GM12878 (cell line): ENCODE results near the gene GINS1. TPM values are rescaled to one million over a fixed set of nuclear protein-coding genes. Genes with fewer than 3 reads are reported as not detected.

ENCODE experiments used
- ATAC-seq: fragments of 200-7000 bp; cut with Tn5 transposase; 3 replicates; pipeline ENCODE4 v1.9.1; 2020; ENCODE audit warnings: mild to moderate bottlenecking, moderate library complexity
- BruUV-seq: library from RNA; stranded (reverse); fragments of 400-500 nt; replicated peaks from 2 replicates; lab custom pipeline; 2021; lab: Mats Ljungman, UMichigan
- CTCF ChIA-PET: fragments of 300-600 bp; sonication (Branson Sonifier 250); formaldehyde crosslinking; extraction: SDS; loops from one replicate; lab custom pipeline; 2021; ENCODE audit warnings: inconsistent platforms; lab: Yijun Ruan, JAX
- POLR2A ChIA-PET: fragments of 350-600 bp; formaldehyde crosslinking; extraction: SDS; loops from one replicate; lab custom pipeline; 2021; ENCODE audit warnings: inconsistent platforms; lab: Charles Lee
- RAD21 ChIA-PET: fragments of 300-600 bp; sonication (Branson Sonifier 250); formaldehyde crosslinking; loops from one replicate; lab custom pipeline; 2023; ENCODE audit warnings: antibody characterized with exemption; ENCODE audit not compliant: unreplicated experiment; lab: Charles Lee
- SMC1A ChIA-PET: fragments of 300-600 bp; sonication (Branson Sonifier 250); formaldehyde crosslinking; loops from one replicate; lab custom pipeline; 2023; ENCODE audit not compliant: unreplicated experiment, uncharacterized antibody; lab: Charles Lee
- DNase-seq: peaks from one replicate; pipeline ENCODE4 v3.0.0-alpha.2; 2011; ENCODE audit warnings: low read depth, low spot score
- FAIRE-seq: peaks from 3 replicates; lab custom pipeline; 2011; peaks lifted over from hg19 to GRCh38; lab: Jason Lieb, UNC
- H2AFZ ChIP-seq: 2 replicates; pipeline ENCODE4 v1.6.0; 2011; ENCODE audit warnings: low read depth, low read length, control low read depth; ENCODE audit not compliant: control insufficient read depth
- H3K27ac ChIP-seq: 2 replicates; pipeline ENCODE4 v1.5.1; 2011; ENCODE audit warnings: control low read depth; ENCODE audit not compliant: control insufficient read depth, insufficient read depth
- H3K27me3 ChIP-seq, 2 experiments: replicated peaks in 1 of 2; 2 replicates each; pipeline versions ENCODE4 v1.6.0 to v1.6.1; 2011; ENCODE audit warnings: low read length in 1 of 2; ENCODE audit not compliant: control insufficient read depth in 2 of 2, insufficient read depth in 2 of 2
- H3K36me3 ChIP-seq, 2 experiments: 2 replicates each; pipeline ENCODE4 v1.5.1; 2011; ENCODE audit warnings: low read length in 1 of 2; ENCODE audit not compliant: control insufficient read depth in 2 of 2, insufficient read depth in 2 of 2
- H3K4me1 ChIP-seq: 2 replicates; pipeline ENCODE4 v1.6.1; 2011; ENCODE audit warnings: mild to moderate bottlenecking, low read length, moderate library complexity, mixed read lengths; ENCODE audit not compliant: control insufficient read depth, insufficient read depth
- H3K4me2 ChIP-seq: 2 replicates; pipeline ENCODE4 v1.6.0; 2011; ENCODE audit warnings: control low read depth; ENCODE audit not compliant: control insufficient read depth, insufficient read depth
- H3K4me3 ChIP-seq: fragments of 200-600 bp; sonication (generic); 2 replicates; pipeline ENCODE4 v1.5.1; 2016
- H3K79me2 ChIP-seq: 2 replicates; pipeline ENCODE4 v1.6.0; 2011; ENCODE audit warnings: low read length; ENCODE audit not compliant: control insufficient read depth, insufficient read depth
- H3K9ac ChIP-seq: 2 replicates; pipeline ENCODE4 v1.8.0; 2011; ENCODE audit warnings: low read length, control low read depth, mixed read lengths; ENCODE audit not compliant: control insufficient read depth, insufficient read depth
- H3K9me3 ChIP-seq: replicated peaks from 3 replicates; pipeline ENCODE4 v1.5.1; 2011; ENCODE audit warnings: mild to moderate bottlenecking, low read length; ENCODE audit not compliant: control insufficient read depth, insufficient read depth
- H4K20me1 ChIP-seq: 2 replicates; pipeline ENCODE4 v1.6.0; 2011; ENCODE audit not compliant: control insufficient read depth, insufficient read depth
- BMI1 ChIP-seq: fragments of 450-650 bp; IDR thresholded peaks from 2 replicates; pipeline ENCODE4 v1.6.1; 2016; ENCODE audit warnings: mild to moderate bottlenecking, moderate library complexity, borderline replicate concordance
- CREB1 ChIP-seq: IDR thresholded peaks from 2 replicates; pipeline ENCODE4 v1.6.1; 2012; ENCODE audit warnings: low read depth, mild to moderate bottlenecking, inconsistent platforms
- DPF2 ChIP-seq: fragments of 450-650 bp; IDR thresholded peaks from 2 replicates; pipeline ENCODE4 v1.6.1; 2017; ENCODE audit warnings: mild to moderate bottlenecking
- GATAD2B ChIP-seq: fragments of 450-650 bp; conservative IDR thresholded peaks from 2 replicates; pipeline ENCODE4 v1.6.1; 2017; ENCODE audit warnings: low read depth, mild to moderate bottlenecking, moderate library complexity
- JUNB ChIP-seq: IDR thresholded peaks from 2 replicates; pipeline ENCODE4 v1.6.1; 2016; ENCODE audit warnings: antibody characterized with exemption, mild to moderate bottlenecking
- MEF2A ChIP-seq: IDR thresholded peaks from 2 replicates; pipeline ENCODE4 v1.6.1; 2011; ENCODE audit warnings: low read depth, mild to moderate bottlenecking, low read length, moderate library complexity; ENCODE audit not compliant: insufficient read depth
- MYC ChIP-seq: IDR thresholded peaks from 2 replicates; pipeline ENCODE4 v1.6.1; 2011; ENCODE audit warnings: mild to moderate bottlenecking, low read length, moderate library complexity, inconsistent platforms; ENCODE audit not compliant: insufficient read depth, insufficient replicate concordance, insufficient read length, severe bottlenecking
- PAX8 ChIP-seq: fragments of 450-650 bp; IDR thresholded peaks from 2 replicates; pipeline ENCODE4 v1.6.1; 2017; ENCODE audit warnings: mild to moderate bottlenecking, moderate library complexity
- POLR2AphosphoS5 ChIP-seq: IDR thresholded peaks from 2 replicates; pipeline ENCODE4 v1.6.1; 2011; ENCODE audit warnings: mild to moderate bottlenecking, low read length, inconsistent platforms
- SMC3 ChIP-seq: IDR thresholded peaks from 2 replicates; pipeline ENCODE4 v1.6.1; 2011; ENCODE audit warnings: low read length, improper control_type of control experiment, borderline replicate concordance
- TBL1XR1 ChIP-seq: IDR thresholded peaks from 2 replicates; pipeline ENCODE4 v1.6.1; 2012; ENCODE audit warnings: low read depth, low read length, improper control_type of control experiment
- TCF3 ChIP-seq: IDR thresholded peaks from 2 replicates; pipeline ENCODE4 v1.6.1; 2012; ENCODE audit warnings: low read depth, mild to moderate bottlenecking, low read length, borderline replicate concordance; ENCODE audit not compliant: insufficient read depth
- ZBED1 ChIP-seq: IDR thresholded peaks from 2 replicates; pipeline ENCODE4 v1.6.1; 2016; ENCODE audit warnings: borderline replicate concordance
- ZNF24 ChIP-seq: fragments of 450-650 bp; IDR thresholded peaks from 2 replicates; pipeline ENCODE4 v1.6.1; 2017; ENCODE audit warnings: antibody characterized with exemption, mild to moderate bottlenecking
- WGBS: methylation state at CpG from one replicate; pipeline ENCODE4 v1.1.6; 2016; ENCODE audit warnings: low lambda C conversion rate; ENCODE audit not compliant: insufficient replicate concordance, insufficient coverage; ENCODE audit errors: missing lambda C conversion rate; 5-methylcytosine and 5-hydroxymethylcytosine counted together
- in situ Hi-C: fragments of 300-500 bp; cut with MboI; formaldehyde crosslinking; loops from 9 replicates; pipeline ENCODE4 v1.14.3; 2018; ENCODE audit warnings: mixed read lengths
- intact Hi-C: fragments of 100-400 bp; cut with micrococcal nuclease; formaldehyde crosslinking; loops from one replicate; pipeline ENCODE4 v1.14.2; 2022; ENCODE audit not compliant: unreplicated experiment
- polyA plus RNA-seq, 11 experiments: library from polyadenylated mRNA; depleted of rRNA in 4 of 11; unstranded in 6 of 11; stranded (reverse) in 5 of 11; fragments of >200 nt; fragmentation: Nextera tagmentation in 4 of 11; fragmentation: Illumina TruSeq in 1 of 11; extraction: Ambion mirVana in 4 of 11; extraction: Trizol in 1 of 11; gene quantifications; 1 replicate in 1 of 11; 2 replicates in 10 of 11; pipeline versions ENCODE4 v1.2.1 to v1.2.3, GENCODE V29; 2011 to 2016; ENCODE audit warnings: inconsistent platforms in 2 of 11, missing spikeins in 2 of 11, low read depth in 1 of 11
- total RNA-seq, 4 experiments: library from RNA; depleted of rRNA in 3 of 4; stranded (reverse); fragments of >200 nt in 3 of 4; fragmentation: Illumina TruSeq in 1 of 4; extraction: Trizol in 1 of 4; gene quantifications; 2 replicates each; pipeline versions ENCODE4 v1.2.1 to v1.2.3, GENCODE V29; 2013 to 2021

The GINS1 gene
- total and polyA plus RNA-seq, 10 of the 15 experiments (the other 5 are each of a cell fraction or from before 2014, with no cell fraction given): 13.0 to 44.6 (median 30.3) TPM

- Histone ChIP-seq H2AFZ (no peak overlapping the region), H3K36me3 (peaks cover 2 to 3% of the 10 kb centered on the region in 2 experiments; a peak in 3 of 4 replicates), H3K4me2 (no peak overlapping the region), H3K4me3 (no peak overlapping the region), H3K79me2 (peaks cover 58% of the 10 kb centered on the region), H3K9ac (no peak overlapping the region), H3K27me3 (no peaks in the 10 kb centered on the region), H3K9me3 (no peaks in the 10 kb centered on the region; the same call in 2 of the 3 replicates), H4K20me1 (no peaks in the 10 kb centered on the region), H3K4me1 (peaks cover 4% of the 10 kb centered on the region), H3K27ac (no peak overlapping the region)
- DNase-seq (no peak), FAIRE-seq (no peak), ATAC-seq (no peak)
- 93% methylated on average over 7 of the region's 7 CpGs for WGBS
- no peak for TF ChIP-seq CREB1
- no peak for TF ChIP-seq POLR2AphosphoS5
- TF ChIP-seq PAX8: no peak
- TF ChIP-seq TCF3: no peak
- no peak for TF ChIP-seq JUNB
- TF ChIP-seq MYC: no peak
- no peak for TF ChIP-seq MEF2A
- no peak for TF ChIP-seq SMC3
- no peak for TF ChIP-seq ZNF24
- no peak for TF ChIP-seq ZBED1
- no peak for TF ChIP-seq BMI1
- no peak for TF ChIP-seq TBL1XR1
- TF ChIP-seq GATAD2B: no peak
- no peak for TF ChIP-seq DPF2
- SMC1A ChIA-PET: no interaction called here
- POLR2A ChIA-PET: interaction anchor here (0.9 kb wide), 1 partner anchor 28 kb away, joined by 3 read pairs; no protein-coding TSS in a partner anchor
- in situ Hi-C loops (no loop called here), intact Hi-C loops (no loop called here)
- BruUV-seq: no TSS peak
- CTCF ChIA-PET: no interaction called here
- RAD21 ChIA-PET: interaction anchor here (1.6 kb wide), 1 partner anchor 18 kb away, joined by 3 read pairs; no protein-coding TSS in a partner anchor
Measured at GRCh38 chr20:25380945-25381614, 26.4 kb upstream of the GINS1 start.
